MM.1S (cell line): ENCODE measurements around the gene PRKRIP1.
A peak's percentile ranks its signal among the peaks of the same experiment; 100 is the strongest.

Experiments
- DNase-seq: peaks from one replicate; pipeline ENCODE4 v3.0.0-alpha.2; 2015
- H2AFZ ChIP-seq: fragments of 300-600 bp; sonication (generic); 2 replicates; pipeline ENCODE4 v1.6.0; 2016; ENCODE audit warnings: antibody characterized with exemption, low read length
- H3F3A ChIP-seq: fragments of 300-600 bp; sonication (generic); 2 replicates; pipeline ENCODE4 v1.6.1; 2016; ENCODE audit warnings: mild to moderate bottlenecking, antibody characterized with exemption, low read length, moderate library complexity, mixed read lengths; ENCODE audit not compliant: insufficient read depth
- H3K27ac ChIP-seq: fragments of 300-600 bp; sonication (generic); 2 replicates; pipeline ENCODE4 v1.5.1; 2016; ENCODE audit warnings: mild to moderate bottlenecking, low read length
- H3K27me3 ChIP-seq: fragments of 300-600 bp; sonication (generic); replicated peaks from 2 replicates; pipeline ENCODE4 v1.6.0; 2016; ENCODE audit warnings: low read length; ENCODE audit not compliant: insufficient read depth
- H3K36me3 ChIP-seq: fragments of 300-600 bp; sonication (generic); replicated peaks from 2 replicates; pipeline ENCODE4 v1.6.1; 2016; ENCODE audit warnings: mild to moderate bottlenecking, low read length, mixed read lengths; ENCODE audit not compliant: insufficient read depth
- H3K4me1 ChIP-seq: fragments of 300-600 bp; sonication (generic); 2 replicates; pipeline ENCODE4 v1.6.1; 2016; ENCODE audit warnings: low read length, mixed read lengths
- H3K4me2 ChIP-seq: fragments of 300-600 bp; sonication (generic); 2 replicates; pipeline ENCODE4 v1.6.0; 2016; ENCODE audit warnings: low read depth, low read length
- H3K4me3 ChIP-seq: fragments of 300-600 bp; sonication (generic); 2 replicates; pipeline ENCODE4 v1.5.1; 2016; ENCODE audit warnings: low read length, mixed read lengths
- H3K79me2 ChIP-seq: fragments of 300-600 bp; sonication (generic); 2 replicates; pipeline ENCODE4 v1.6.1; 2016; ENCODE audit warnings: mixed run types, low read length, mixed read lengths
- H3K9ac ChIP-seq: fragments of 300-600 bp; sonication (generic); 2 replicates; pipeline ENCODE4 v1.6.1; 2016; ENCODE audit warnings: low read length, mixed read lengths
- H3K9me2 ChIP-seq: fragments of 300-600 bp; sonication (generic); replicated peaks from 2 replicates; pipeline ENCODE4 v1.6.1; 2016; ENCODE audit warnings: mild to moderate bottlenecking, low read length, mixed read lengths; ENCODE audit not compliant: insufficient read depth
- H3K9me3 ChIP-seq: fragments of 300-600 bp; sonication (generic); replicated peaks from 2 replicates; pipeline ENCODE4 v1.6.1; 2016; ENCODE audit warnings: mild to moderate bottlenecking, low read length, mixed read lengths; ENCODE audit not compliant: insufficient read depth
- H4K20me1 ChIP-seq: fragments of 300-600 bp; sonication (generic); 2 replicates; pipeline ENCODE4 v1.6.1; 2016; ENCODE audit warnings: mild to moderate bottlenecking, low read length, moderate library complexity, mixed read lengths; ENCODE audit not compliant: insufficient read depth
- EZH2 ChIP-seq: fragments of 300-600 bp; sonication (generic); optimal IDR thresholded peaks from 2 replicates; pipeline ENCODE3; 2017; ENCODE audit warnings: low read depth, mild to moderate bottlenecking, antibody characterized with exemption, low read length, mixed read lengths
- EZH2phosphoT487 ChIP-seq: fragments of 300-600 bp; sonication (generic); IDR thresholded peaks from 2 replicates; pipeline ENCODE4 v1.6.1; 2018; ENCODE audit warnings: antibody characterized with exemption, low read length
- TF ChIP-seq, protein P1 (sequence below): fragments of 300-600 bp; sonication (generic); IDR thresholded peaks from 2 replicates; pipeline ENCODE4 v1.5.1; 2016; ENCODE audit warnings: antibody characterized with exemption, low read length, mixed read lengths

The PRKRIP1 gene

DNA sequence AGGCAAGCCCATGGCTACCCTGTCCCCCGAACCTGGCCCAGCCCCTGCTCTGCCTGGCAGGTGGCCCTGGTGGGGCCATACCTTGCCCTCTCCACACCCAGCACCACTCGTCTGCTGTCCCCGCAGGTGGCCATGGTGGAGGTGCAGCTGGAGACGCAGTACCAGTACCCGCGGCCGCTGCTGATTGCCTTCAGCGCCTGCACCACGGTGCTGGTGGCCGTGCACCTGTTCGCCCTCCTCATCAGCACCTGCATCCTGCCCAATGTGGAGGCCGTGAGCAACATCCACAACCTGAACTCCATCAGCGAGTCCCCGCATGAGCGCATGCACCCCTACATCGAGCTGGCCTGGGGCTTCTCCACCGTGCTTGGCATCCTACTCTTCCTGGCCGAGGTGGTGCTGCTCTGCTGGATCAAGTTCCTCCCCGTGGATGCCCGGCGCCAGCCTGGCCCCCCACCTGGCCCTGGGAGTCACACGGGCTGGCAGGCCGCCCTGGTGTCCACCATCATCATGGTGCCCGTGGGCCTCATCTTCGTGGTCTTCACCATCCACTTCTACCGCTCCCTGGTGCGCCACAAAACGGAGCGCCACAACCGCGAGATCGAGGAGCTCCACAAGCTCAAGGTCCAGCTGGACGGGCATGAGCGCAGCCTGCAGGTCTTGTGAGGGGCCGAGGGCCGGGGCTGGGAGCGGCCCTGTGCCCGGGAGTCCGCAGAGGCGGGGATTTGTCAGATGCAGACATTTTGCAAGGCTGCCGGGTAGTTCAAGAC lies 50.4 kb downstream of the PRKRIP1 start:
- Histone ChIP-seq H3F3A (peaks cover 54% of the 10 kb centered on the region), H3K9ac (no peak overlapping the region; the same call in 1 of the 2 replicates)
- TF ChIP-seq, protein P1, sequence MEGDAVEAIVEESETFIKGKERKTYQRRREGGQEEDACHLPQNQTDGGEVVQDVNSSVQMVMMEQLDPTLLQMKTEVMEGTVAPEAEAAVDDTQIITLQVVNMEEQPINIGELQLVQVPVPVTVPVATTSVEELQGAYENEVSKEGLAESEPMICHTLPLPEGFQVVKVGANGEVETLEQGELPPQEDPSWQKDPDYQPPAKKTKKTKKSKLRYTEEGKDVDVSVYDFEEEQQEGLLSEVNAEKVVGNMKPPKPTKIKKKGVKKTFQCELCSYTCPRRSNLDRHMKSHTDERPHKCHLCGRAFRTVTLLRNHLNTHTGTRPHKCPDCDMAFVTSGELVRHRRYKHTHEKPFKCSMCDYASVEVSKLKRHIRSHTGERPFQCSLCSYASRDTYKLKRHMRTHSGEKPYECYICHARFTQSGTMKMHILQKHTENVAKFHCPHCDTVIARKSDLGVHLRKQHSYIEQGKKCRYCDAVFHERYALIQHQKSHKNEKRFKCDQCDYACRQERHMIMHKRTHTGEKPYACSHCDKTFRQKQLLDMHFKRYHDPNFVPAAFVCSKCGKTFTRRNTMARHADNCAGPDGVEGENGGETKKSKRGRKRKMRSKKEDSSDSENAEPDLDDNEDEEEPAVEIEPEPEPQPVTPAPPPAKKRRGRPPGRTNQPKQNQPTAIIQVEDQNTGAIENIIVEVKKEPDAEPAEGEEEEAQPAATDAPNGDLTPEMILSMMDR: no peak
- TF ChIP-seq EZH2phosphoT487 (no peak), EZH2 (no peak)

DNA sequence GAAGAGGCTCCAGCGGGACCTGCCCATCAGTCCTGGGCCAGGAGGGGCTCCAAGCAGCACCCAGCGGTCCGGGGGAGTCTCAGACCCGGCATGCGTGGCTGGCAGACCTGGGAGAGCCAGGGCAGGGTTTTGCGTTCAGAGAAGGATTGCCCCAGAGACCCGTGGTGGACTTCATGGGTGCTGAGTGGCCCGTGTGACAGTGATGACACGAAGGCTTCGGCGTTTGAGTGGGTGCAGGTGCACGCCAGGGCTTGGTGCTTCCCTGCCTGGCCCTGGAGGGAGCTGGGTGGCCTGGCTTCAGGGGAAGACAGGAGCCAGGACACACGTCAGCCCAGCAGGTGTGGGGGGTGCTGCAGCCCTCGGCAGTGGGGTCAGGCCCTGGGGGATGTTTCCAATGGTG lies 51.1 kb downstream of the PRKRIP1 start:
- Histone ChIP-seq H4K20me1 (no peaks in the 10 kb centered on the region), H3K27me3 (no peaks in the 10 kb centered on the region), H3K79me2 (peaks cover 49% of the 10 kb centered on the region), H3K9me3 (no peaks in the 10 kb centered on the region), H3K27ac (no peak overlapping the region), H3K4me3 (no peak overlapping the region), H3K4me2 (no peak overlapping the region), H3F3A (peaks cover 49% of the 10 kb centered on the region), H3K4me1 (peaks cover 48% of the 10 kb centered on the region), H3K9ac (no peak overlapping the region), H3K36me3 (no peaks in the 10 kb centered on the region; the same call in 1 of the 2 replicates), H3K9me2 (no peaks in the 10 kb centered on the region), H2AFZ (no peak overlapping the region)
- no peak for DNase-seq
- TF ChIP-seq, protein P1: no peak
- TF ChIP-seq EZH2 (no peak), EZH2phosphoT487 (no peak)

More for the DNA sequence above, 50.4 kb downstream of the PRKRIP1 start:
- Histone ChIP-seq H3K9me2 (no peaks in the 10 kb centered on the region), H3K4me1 (peaks cover 53% of the 10 kb centered on the region), H3K36me3 (no peaks in the 10 kb centered on the region; the same call in 1 of the 2 replicates), H3K79me2 (peaks cover 49% of the 10 kb centered on the region), H3K9me3 (no peaks in the 10 kb centered on the region), H3K27ac (peak overlapping the region; percentile 99; the same call in 1 of the 2 replicates), H4K20me1 (no peaks in the 10 kb centered on the region), H3K4me3 (no peak overlapping the region), H2AFZ (no peak overlapping the region), H3K4me2 (peak overlapping the region; percentile 13; the same call in 1 of the 2 replicates), H3K27me3 (no peaks in the 10 kb centered on the region)
- DNase-seq: peak; percentile 6

DNA sequence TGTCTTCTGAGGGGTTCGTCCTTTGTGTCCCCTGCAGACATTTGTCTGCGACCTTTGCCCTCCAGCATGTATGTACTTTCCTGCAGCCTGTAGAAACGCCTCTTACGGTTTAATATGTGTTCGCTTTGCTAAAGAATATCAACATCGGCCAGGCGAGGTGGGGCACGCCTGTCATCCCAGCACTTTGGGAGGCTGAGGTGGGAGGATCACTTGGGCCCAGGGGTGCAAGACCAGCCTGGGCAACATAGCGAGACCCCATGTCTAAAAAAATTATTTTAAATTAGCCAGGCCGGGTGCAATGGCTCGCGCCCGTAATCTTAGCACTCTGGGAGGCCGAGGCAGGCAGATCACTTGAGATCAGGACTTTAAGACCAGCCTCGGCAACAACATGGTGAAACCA lies 53.0 kb downstream of the PRKRIP1 start:
- peaks cover 41% of the 10 kb centered on the region for H3K79me2 ChIP-seq
- no peaks in the 10 kb centered on the region for H3K9me2 ChIP-seq
- H3K9ac ChIP-seq: no peak overlapping the region
- peaks cover 35% of the 10 kb centered on the region for H3K4me1 ChIP-seq
- no peak for TF ChIP-seq EZH2phosphoT487
- peaks cover 36% of the 10 kb centered on the region for H3F3A ChIP-seq
- no peaks in the 10 kb centered on the region for H4K20me1 ChIP-seq
- H3K4me2 ChIP-seq: no peak overlapping the region
- H2AFZ ChIP-seq: no peak overlapping the region
- no peaks in the 10 kb centered on the region for H3K9me3 ChIP-seq
- H3K4me3 ChIP-seq: no peak overlapping the region
- DNase-seq: no peak
- H3K27me3 ChIP-seq: no peaks in the 10 kb centered on the region
- H3K36me3 ChIP-seq: no peaks in the 10 kb centered on the region; the same call in 1 of the 2 replicates
- no peak overlapping the region for H3K27ac ChIP-seq

DNA sequence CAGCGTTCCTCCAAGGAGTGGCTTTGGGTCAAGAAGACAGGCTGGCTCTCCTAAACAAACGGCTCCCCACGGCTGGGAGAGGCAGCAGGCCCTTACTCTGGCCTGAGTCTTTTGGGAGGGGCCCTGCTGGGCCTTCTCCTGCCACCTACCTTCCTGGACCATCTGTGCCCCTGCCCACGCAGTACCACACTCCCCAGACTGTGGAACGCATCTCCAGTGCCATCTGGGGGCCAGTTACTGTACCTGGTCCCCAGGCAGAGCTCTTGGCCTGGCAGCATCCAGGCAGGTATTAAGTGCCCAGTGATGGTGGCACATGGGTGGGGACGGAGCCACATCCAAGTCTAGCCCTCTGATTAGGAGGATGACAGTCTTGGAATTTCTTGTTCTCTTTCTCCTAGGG lies 54.1 kb downstream of the PRKRIP1 start:
- no peaks in the 10 kb centered on the region for H3K27me3 ChIP-seq
- H4K20me1 ChIP-seq: no peaks in the 10 kb centered on the region
- no peaks in the 10 kb centered on the region for H3K9me3 ChIP-seq
- H3K9me2 ChIP-seq: no peaks in the 10 kb centered on the region
- H3K79me2 ChIP-seq: peaks cover 41% of the 10 kb centered on the region
- no peaks in the 10 kb centered on the region; the same call in 1 of the 2 replicates for H3K36me3 ChIP-seq
- H3K4me2 ChIP-seq: no peak overlapping the region
- TF ChIP-seq, protein P1: peak; percentile 62
- no peak for TF ChIP-seq EZH2
- H3K9ac ChIP-seq: 0 out of 2 replicates have a peak overlapping the region, but pooled peaks have one; percentile 2
- H3K4me3 ChIP-seq: no peak overlapping the region
- H3K4me1 ChIP-seq: peaks cover 30% of the 10 kb centered on the region
- peak overlapping the region; percentile 85 for H3K27ac ChIP-seq
- peaks cover 25% of the 10 kb centered on the region for H3F3A ChIP-seq
- DNase-seq: peak; percentile 68
- H2AFZ ChIP-seq: no peak overlapping the region
